GM21447 (cell line): Measurements from ENCODE around the gene DLAT.
"Not testable (repeated sequence)": the region's sequence is repeated elsewhere in the genome, so short reads cannot be mapped to it uniquely, and the experiment has no call there.

Source experiments
- ATAC-seq: cut with Tn5 transposase; IDR thresholded peaks from one replicate; pipeline ENCODE4 v1.9.1; 2021; ENCODE audit not compliant: unreplicated experiment

Gene DLAT

GRCh38 chr11:112046647-112047046 is 21.4 kb downstream of the DLAT start:
- not testable (repeated sequence) for ATAC-seq

GRCh38 chr11:112048256-112048655 is 23.0 kb downstream of the DLAT start:
- not testable (repeated sequence) for ATAC-seq

GRCh38 chr11:112049777-112050176 is 24.6 kb downstream of the DLAT start:
- ATAC-seq: no peak

- peak; percentile 71 for ATAC-seq
Measured at GRCh38 chr11:112050721-112051120, 25.5 kb downstream of the DLAT start.

GRCh38 chr11:112051768-112052167 is 26.6 kb downstream of the DLAT start:
- ATAC-seq: no peak

GRCh38 chr11:112057170-112057569 is 32.0 kb downstream of the DLAT start:
- no peak for ATAC-seq

GRCh38 chr11:112058103-112058502 is 32.9 kb downstream of the DLAT start:
- no peak for ATAC-seq

- no peak for ATAC-seq
Measured at GRCh38 chr11:112062923-112063322, 37.7 kb downstream of the DLAT start.

GRCh38 chr11:112073941-112074811 is 49.0 kb downstream of the DLAT start, which contains the start of the genes NKAPD1 and PIH1D2:
Gene NKAPD1 (plus strand): TSS chr11:112074299. CDS start chr11:112075575, 1,276 bp downstream.
Gene PIH1D2 (minus strand): TSS chr11:112074017. CDS start chr11:112073174, 843 bp downstream.
- peak; percentile 88 for ATAC-seq

GRCh38 chr11:112082729-112083128 is 57.5 kb downstream of the DLAT start:
- no peak for ATAC-seq

GRCh38 chr11:112085822-112086421 is 60.7 kb downstream of the DLAT start:
- peak; percentile 39 for ATAC-seq

- peak; percentile 89 for ATAC-seq
Measured at GRCh38 chr11:112086422-112087191, 61.4 kb downstream of the DLAT start, which contains the start of the genes SDHD and TIMM8B. Gene SDHD (plus strand): TSS chr11:112086873. CDS start chr11:112086908, 35 bp downstream. Gene TIMM8B (minus strand): TSS chr11:112086756. CDS start chr11:112086723, 33 bp downstream.

GRCh38 chr11:112087212-112087611 is 62.0 kb downstream of the DLAT start:
- ATAC-seq: no peak

- not testable (repeated sequence) for ATAC-seq
Measured at GRCh38 chr11:112095302-112095701, 70.1 kb downstream of the DLAT start.

- ATAC-seq: no peak
Measured at GRCh38 chr11:112096194-112096593, 71.0 kb downstream of the DLAT start.

- no peak for ATAC-seq
Measured at GRCh38 chr11:112097734-112098528, 72.7 kb downstream of the DLAT start.

GRCh38 chr11:112100462-112100861 is 75.3 kb downstream of the DLAT start:
- no peak for ATAC-seq

- ATAC-seq: no peak
Measured at GRCh38 chr11:112103446-112103845, 78.2 kb downstream of the DLAT start.

- ATAC-seq: no peak
Measured at GRCh38 chr11:112106070-112106469, 80.9 kb downstream of the DLAT start.
